GM21576 (cell line): Measurements from ENCODE around the gene C8A.

Source experiments
- ATAC-seq: cut with Tn5 transposase; IDR thresholded peaks from one replicate; pipeline ENCODE4 v1.9.1; 2021; ENCODE audit warnings: mild to moderate bottlenecking, moderate library complexity; ENCODE audit not compliant: unreplicated experiment

C8A gene

DNA sequence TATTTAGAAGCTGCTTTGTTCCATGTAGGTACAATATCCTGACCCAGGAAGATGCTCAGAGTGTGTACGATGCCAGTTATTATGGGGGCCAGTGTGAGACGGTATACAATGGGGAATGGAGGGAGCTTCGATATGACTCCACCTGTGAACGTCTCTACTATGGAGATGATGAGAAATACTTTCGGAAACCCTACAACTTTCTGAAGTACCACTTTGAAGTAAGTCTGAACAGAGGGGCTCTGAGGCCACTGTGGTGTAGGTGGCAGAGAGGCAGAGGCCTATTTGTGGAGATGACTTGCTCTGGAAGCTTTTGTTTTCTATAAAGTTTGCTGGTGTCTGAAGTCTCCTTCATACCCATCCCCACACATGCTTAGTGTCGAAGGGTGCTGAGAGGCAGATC, 26.8 kb downstream of the C8A start:
- no peak for ATAC-seq

DNA sequence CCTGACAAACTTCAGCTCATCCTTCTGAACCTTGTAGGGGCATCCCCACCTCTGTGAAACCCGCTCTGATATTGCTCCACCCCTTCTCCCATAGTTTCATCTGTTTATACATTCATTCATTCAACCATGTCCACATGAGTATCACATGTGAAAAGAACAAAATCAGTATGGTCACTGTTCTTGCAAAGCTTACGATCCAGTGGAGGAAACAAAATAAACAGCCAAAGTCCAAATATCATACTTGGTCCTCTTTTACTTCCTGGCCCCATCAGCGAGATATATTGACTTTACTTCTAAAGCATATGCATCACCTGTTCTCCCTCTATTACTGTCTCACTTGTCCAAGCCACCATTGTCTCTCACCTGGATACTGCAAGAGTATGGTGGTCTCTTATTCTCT, 35.6 kb downstream of the C8A start:
- ATAC-seq, result no peak

DNA sequence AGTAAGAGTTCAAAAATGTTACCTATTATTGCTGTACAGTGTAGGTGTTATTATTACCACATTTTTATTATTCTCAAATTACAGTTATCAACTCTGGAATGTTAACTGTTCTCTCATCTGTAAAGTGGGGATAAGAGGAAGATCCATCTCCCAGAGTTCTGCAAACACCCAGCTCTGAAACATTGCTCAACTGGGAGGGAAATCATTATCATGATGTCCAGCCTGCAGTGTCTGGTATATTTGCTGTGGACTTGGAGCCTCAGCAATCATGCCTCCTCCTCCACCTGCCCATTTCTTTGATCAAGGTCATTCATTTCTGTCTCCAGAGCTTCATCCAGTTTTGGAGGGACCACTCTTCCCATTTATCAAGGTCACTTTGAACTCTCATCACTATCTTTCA, 39.4 kb downstream of the C8A start:
- no peak for ATAC-seq

DNA sequence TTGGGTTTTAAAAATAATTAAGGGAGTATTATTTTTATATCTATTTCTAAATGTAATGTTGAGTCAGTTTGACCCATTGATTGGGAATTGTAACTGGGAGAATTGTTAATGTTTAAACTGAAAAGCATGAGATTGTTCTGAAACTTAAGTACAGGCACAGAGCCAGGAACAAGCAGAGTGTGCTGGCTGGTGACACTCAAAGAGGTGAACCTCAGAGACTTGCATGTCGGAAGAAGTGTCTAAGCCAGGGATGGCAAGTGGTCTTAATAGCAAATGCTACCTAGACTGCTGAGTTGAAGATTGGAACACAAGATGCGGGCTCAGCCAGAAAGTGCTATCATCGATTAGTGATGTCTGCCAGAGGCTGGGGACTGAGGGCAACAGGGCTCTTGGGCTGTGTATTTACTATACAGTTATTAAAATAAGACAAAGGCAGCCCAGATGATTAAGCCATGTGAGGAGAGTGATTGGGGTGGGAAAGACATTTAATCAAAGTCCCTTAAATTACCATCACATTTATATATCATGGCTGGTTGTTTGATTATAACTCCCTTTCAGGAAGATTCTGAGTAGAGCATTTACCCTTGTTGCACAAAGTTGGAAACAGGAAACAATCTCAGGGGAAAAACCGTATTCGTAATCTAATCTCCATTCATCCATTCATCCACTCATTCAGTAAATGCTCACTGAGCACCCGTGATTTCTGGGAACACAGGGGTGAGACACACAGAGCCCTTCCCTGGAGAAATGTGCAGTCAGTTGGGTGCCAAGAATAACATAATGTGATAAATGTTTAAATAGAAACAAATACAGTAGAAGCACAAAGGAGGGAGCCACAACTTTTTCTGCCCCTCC, 42.8 kb downstream of the C8A start:
- no peak for ATAC-seq

DNA sequence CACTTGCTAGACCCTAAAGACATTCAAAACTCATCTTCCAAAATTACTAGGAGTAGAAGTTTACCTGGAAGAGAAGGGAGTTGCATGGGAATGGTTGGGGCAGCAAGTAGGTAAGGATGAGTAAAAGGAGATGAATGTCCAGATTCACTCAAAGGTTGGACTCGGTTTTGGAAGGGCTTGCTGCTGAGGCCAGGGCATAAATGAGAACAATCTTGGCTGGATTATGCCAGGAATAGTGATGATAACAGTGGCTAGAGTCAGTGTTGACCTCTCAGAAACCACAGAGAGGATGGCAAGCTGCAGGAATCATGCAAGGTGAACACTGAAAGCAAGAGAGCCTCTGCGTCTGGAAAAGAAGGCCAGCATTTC, 43.4 kb downstream of the C8A start:
- ATAC-seq, result no peak

DNA sequence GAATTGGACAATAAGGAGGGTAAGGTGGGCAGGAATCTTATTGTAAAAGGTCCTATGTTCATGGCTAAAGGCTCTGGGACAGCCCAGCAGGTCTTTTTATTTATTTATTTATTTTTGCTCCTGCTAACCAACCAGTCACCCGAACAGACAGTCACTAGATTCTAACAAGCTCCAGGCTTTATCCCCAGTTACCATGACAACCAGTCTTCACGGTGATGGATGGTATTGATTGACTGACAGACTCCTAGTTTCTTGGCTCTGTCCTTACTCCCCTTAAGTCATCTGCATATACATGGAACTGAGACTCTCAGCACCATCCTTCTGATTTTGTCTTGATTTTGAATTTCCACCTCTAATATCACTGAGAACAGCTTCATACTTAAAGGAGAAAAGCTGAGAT, 44.3 kb downstream of the C8A start:
- no peak for ATAC-seq

DNA sequence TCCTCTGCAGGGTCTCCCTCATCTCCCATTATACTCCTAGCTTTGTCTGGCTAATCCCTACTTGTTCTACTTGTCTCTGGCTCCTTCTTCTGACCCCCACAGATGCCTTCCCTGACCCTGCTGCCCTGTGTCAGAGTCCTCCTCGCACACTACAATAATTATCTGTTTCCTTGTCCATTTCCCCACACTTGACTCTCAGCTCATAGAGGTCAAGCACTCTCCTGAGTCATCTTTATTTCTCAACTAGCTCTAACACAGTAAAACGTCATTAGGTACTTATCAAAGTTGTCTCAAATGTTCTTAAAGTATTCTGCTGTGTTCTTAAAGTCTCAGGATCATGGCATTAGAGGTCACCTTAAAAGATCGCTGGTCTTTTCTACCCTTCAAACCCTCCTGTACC, 47.1 kb downstream of the C8A start:
- no peak for ATAC-seq

DNA sequence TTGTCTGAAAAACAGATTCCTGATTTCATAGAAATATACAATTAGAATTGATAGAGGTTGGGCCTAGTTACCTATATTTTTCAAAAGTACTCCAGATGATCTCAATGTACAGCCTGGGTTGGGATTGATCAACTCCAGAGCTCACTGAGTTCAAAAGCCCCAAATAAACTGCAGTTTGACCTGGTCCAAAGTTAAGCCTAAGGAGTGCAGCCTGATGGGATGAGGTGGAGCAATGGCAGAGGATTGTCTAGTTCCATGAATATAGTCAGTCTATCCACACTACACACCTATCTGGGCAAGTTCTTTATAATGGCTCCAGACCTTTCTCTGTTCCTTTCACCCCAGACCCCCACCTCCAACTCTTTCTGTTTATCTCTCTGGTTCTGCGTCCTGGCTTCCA, 49.2 kb downstream of the C8A start:
- no peak for ATAC-seq

DNA sequence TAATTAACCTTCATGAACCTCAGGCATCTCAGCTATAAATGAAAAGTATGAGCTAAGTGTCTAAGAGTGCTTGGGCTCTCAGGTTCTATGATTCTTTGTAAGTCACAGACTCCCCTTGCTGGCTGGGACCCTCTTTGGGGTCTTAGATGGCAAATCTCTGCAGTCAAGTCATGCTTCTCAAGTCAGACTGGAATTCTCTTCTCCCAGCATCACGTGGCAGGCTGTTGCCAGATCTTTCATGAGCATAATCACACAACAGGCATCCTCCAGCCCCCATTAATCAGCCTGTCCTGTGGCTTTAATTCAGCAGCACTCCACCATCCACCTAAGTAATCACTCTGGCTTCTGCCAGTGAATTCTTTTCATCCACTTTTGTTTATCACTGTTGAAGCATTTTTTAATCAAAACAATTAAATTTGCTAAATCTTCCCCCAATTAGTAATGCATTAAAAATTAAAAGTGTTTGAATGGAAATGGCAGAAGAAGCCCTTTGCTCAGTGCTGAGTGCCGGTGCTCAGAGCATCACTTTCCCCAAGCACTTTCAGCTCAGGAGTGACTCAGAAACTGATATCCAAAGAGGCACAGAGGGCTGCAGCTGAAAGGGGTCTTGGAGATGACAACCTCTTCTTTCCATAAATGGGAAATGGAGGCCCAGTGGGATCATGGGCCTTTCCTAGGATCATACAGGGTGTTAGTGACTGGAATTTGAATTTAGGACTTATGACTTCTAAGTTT, 50.2 kb downstream of the C8A start:
- no peak for ATAC-seq

DNA sequence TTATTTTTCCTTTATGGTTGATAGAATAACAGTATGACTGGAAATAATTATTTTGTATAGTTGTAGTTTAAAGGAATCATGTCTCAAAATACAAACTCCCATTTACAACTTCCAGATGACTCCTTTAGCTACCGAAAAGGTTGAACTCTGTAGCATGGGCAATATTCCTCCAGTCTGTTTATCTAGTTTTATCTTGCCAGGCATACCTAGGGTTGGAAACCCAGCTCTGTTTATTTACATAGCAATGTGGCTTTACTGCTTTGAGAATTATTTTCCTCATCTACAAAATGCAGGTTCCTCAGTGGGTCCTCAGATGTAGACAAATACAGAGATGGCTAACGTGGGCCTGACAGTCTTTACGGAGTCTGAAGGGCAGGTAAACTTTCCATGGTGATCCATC, 51.1 kb downstream of the C8A start:
- no peak for ATAC-seq

DNA sequence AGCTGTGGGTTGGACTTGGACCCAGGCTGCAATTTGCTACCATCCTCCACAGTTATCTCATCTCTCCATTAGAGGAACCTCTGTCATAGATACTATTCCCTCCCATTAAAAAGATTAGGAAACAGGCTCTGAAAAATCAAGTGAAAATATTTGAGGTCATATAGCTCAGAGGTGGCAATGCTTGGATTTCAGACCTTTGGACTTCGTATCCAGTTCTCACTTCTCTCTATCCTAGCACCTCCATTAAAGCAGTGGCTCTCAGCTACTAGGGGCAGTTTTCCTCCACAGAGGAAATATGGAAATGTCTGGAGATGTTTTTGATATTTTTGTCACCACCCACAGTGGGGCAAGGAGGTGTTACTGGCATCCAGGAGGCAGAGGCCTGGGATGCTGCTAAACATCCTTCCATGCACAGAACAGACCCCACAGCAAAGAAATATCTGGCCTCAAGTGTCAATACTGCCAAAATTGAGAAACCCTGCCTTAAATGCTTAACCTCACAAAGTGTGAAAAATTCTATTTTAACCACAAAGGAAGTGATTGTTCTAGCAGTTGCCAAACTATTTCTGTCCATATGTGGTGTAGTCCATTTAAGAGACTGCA, 54.1 kb downstream of the C8A start:
- no peak for ATAC-seq

DNA sequence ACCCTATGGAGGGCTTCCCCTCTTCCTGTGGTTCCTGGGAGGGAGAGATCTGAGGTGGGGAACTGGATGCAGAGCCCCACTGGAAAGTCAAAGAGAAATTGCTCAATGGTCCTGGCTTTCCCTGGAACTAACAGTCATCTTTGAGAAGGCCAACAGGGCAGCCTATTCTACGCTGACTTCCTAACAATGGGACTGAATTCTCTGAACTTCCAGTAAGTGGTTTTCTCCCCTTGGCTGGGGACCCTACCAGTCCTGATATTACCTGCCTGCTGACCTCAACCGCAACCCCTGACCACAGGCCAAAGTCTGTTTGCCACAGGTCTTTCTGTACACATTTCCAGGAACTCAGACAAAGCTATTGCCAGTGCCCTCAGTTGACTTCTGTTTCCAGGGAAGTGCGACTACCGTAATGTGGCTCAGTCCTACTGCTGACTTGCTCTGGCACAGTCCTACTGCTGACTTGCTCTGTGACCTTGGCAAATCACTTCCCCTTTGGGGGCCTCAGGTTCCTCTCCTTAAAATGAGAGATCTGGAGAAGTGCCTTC, 55.9 kb downstream of the C8A start:
- no peak for ATAC-seq

DNA sequence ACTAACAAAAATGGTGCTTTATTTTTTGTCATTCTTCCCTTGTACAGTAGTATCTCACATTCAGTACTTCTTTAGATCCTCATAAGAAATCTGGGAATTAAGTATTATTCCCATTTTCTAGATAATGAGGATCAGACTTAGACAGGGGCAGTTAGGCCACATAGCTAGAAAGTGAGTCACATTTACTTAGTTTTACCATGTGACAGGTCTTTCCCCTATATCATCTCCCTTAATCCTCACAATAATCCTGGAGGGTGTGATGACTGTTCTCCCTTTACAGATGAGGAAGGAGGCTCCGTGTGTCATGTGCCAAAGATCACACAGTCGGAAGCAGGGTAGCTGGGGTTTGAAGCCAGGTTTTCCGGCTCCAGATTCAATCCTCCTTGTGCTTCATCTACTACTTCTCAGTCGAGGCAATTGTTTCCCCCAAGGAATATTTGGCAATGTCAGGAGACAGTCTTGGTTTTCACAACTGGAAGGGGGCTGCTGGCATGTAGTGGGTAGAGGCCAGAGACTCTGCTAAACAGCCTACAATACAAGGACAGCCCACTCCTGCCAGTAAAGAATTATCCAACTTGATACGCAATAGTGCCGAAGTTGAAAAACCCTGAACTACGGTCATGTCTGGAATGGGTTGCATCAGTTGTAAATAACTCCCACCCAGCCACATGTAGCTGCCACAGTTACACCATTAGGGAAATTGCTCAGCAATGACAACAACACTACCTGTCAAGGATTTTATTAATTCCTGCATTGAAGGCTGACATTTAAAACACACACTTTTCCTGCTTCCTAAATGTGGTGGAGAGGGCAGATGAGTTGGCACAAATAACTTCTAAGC, 56.7 kb downstream of the C8A start:
- ATAC-seq, result no peak

DNA sequence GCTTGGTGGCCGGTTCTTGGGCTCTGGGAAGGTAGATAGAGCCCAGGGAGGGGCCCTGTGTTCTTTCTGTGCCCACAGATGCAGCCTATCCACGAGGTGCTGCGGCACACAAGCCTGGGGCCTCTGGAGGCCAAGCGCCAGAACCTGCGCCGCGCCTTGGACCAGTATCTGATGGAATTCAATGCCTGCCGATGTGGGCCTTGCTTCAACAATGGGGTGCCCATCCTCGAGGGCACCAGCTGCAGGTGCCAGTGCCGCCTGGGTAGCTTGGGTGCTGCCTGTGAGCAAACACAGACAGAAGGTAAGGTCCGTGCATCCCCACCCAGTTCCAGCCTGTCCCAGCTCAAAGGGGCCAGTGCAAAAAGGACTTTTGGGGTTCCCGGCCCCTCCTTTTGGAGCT, 57.7 kb downstream of the C8A start:
- ATAC-seq, result no peak

DNA sequence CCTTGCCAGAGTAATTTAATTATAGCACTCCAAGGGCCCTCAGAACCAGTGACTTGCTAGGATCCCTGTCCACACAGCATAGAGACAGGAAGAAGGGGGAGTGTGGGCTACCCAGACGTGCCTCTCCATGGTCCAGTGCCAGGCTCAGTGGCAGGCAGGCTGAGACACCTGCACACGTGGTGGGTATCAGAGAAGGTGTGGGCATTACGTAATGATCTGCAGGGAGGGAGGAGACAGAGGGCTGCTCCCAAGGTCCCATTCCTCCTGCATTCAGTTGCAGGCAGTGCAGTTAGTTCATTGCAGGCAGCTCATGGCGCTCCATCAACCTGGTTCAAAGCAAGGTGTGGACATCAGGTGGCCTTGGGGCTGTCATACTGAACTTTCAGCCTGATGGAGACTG, 61.4 kb downstream of the C8A start:
- no peak for ATAC-seq

DNA sequence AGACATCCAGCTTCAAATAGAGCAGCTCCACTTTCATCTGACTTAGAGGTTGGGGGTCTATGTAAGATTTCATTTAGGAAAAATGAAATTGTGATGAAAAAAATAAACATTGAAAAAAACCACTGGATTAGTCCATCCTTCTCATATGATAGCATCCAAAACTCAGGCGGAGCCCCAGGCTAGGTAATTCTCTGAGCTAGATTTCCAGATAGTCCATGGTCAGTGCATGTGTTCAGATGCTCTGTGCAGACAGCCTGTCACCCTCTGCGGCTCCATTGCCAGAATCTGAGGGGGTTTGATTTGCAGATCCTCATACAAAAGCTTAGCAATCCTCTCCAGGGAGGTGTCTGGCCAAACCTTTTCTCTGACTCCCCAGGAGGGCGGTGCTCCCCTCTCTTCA, 62.0 kb downstream of the C8A start:
- ATAC-seq, result no peak

DNA sequence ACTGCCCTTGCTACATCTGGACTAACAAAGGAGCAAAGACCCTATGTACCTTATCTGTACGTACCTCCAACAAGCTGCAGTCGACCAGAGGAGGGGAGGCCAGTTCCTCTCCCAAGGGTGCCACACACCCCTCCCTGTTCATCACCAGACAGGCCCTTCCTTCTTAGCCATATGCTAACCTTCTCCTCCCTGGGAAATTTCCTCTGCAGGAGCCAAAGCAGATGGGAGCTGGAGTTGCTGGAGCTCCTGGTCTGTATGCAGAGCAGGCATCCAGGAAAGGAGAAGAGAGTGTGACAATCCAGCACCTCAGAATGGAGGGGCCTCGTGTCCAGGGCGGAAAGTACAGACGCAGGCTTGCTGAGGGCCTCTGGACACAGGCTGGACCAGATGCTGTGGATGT, 62.8 kb downstream of the C8A start:
- ATAC-seq, result no peak

DNA sequence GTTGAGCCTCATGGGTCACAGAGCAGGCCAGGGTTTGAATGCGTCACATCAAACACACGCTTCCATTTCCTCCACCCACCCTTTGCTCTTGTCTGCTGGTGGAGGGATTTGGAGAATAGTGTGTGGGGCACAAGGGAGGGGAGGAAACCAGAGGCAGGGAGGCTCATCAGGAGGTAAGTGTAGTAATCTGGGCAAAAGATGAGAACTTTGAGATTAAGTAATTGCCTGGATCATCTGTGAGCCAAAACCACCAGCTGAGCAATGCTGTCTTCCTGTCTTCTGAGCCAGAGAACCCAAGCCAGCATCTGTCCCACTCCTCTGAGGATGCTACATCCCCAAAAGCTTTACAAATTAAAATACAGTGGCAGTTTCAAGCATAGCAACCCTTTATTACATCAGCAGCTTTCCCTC, 66.0 kb downstream of the C8A start:
- ATAC-seq, result no peak

DNA sequence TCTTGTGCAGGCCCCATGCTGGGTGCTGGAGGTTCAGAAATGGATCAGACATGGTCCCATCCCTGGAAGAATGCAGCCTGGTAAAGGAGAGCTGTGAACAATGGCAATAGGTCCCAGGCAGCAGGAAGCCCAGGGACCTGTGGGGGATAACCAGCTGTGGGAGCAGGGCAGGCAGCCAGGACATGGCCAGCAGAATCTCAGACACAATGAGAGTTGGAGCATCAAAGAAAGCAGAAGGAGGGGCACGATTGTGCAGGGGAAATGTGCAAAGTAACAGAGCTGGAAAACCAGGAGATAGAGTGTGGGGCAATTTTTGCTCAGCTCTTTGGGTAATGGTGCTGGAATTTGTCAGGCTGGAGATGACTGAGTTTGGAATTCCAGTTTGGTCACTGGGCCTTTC, 66.9 kb downstream of the C8A start:
- ATAC-seq, result no peak

DNA sequence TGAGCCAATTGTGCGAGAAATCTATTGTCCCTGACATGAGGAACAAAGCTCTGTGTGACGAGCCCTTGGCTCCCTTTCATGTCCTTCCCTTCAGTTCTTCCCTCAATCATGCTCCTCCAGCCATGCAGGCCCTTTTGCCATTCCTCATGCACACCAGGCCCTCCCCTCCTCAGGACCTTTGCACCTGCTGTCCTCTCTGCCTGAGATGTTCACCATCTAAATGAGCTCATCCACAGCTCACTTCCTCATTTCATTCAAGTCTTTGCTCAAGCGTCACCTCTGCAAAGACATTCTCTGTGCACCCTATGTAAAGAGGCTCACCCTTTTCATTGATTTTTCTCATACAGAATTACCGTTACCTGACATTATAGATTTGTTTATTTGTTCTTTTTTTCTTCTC, 67.5 kb downstream of the C8A start:
- ATAC-seq, result no peak

DNA sequence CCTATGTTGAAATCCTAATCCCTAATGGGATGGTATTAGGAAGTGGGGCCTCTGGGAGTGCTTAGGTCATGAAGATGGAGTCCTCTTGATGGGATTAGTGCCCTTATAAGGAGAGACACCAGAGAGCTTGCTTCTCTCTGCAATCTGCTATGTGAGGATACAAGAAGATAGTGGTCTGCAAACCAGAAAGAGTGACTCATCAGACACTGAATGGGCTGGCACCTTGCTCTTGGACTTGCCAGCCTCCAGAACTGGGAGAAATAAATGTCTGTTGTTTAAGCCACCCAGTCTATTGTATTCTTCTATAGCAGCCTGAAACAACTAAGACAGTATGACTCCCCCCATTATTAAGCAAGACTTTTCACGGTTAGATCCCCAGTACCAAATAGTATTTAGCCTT, 67.9 kb downstream of the C8A start:
- no peak for ATAC-seq
